Gastrocnemius medialis (tissue), 4 donors: ENCODE results near the gene MYOM1.

Source experiments
- POLR2A ChIP-seq, 2 donors: fragments of 450-650 bp; IDR thresholded peaks; one replicate each; pipeline ENCODE4 v1.6.1; 2017; ENCODE audit warnings: antibody characterized with exemption in 2 of 2, mild to moderate bottlenecking in 2 of 2, moderate library complexity in 2 of 2
- TF ChIP-seq, protein P1 (sequence below), 5 experiments: fragments of 450-650 bp in 3 of 5; fragments of 200-600 bp in 2 of 5; sonication (generic) in 2 of 5; IDR thresholded peaks in 4 of 5; conservative IDR thresholded peaks in 1 of 5; 1 replicate in 4 of 5; 2 replicates in 1 of 5; pipeline ENCODE4 v1.5.1; 2016 to 2019; ENCODE audit warnings: antibody characterized with exemption in 5 of 5, mild to moderate bottlenecking in 3 of 5, moderate library complexity in 3 of 5

DNA sequence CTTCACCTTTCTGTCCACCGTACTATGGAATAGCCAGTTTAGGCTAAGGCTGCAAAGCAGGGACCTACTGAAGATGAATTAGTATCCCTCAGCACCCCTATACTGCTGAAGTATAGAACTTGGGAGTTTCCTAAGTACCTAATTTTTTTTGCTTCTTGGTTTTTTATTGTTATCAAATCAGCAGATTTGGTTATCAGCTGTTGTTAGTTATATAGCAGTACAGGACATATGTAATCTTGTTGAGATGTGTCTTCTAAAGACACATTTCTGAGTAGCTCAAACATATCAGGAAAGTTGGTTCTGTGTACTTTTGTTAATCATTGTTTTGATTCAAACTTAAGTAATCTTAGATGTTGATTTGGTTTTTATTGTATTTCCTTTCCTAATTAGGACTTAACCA, 33.1 kb upstream of the MYOM1 start:
- no peak for TF ChIP-seq POLR2A (IDR thresholded peaks at IDR 0.05)
- TF ChIP-seq, protein P1, sequence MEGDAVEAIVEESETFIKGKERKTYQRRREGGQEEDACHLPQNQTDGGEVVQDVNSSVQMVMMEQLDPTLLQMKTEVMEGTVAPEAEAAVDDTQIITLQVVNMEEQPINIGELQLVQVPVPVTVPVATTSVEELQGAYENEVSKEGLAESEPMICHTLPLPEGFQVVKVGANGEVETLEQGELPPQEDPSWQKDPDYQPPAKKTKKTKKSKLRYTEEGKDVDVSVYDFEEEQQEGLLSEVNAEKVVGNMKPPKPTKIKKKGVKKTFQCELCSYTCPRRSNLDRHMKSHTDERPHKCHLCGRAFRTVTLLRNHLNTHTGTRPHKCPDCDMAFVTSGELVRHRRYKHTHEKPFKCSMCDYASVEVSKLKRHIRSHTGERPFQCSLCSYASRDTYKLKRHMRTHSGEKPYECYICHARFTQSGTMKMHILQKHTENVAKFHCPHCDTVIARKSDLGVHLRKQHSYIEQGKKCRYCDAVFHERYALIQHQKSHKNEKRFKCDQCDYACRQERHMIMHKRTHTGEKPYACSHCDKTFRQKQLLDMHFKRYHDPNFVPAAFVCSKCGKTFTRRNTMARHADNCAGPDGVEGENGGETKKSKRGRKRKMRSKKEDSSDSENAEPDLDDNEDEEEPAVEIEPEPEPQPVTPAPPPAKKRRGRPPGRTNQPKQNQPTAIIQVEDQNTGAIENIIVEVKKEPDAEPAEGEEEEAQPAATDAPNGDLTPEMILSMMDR (IDR thresholded peaks at IDR 0.05 in 4 of 5, conservative IDR thresholded peaks at IDR 0.05 in 1 of 5), result no peak
